IMR-90 (cell line): ENCODE measurements around the gene SOWAHB. TPM values are rescaled to one million over a fixed set of nuclear protein-coding genes. Genes with fewer than 3 reads are reported as not detected.

Source experiments
- ATAC-seq: fragments of 200-7000 bp; cut with Tn5 transposase; 2 replicates; pipeline ENCODE4 v1.9.1; 2020; ENCODE audit warnings: low read depth, mild to moderate bottlenecking, moderate library complexity
- BruUV-seq: library from RNA; stranded (reverse); fragments of 400-500 nt; replicated peaks from 2 replicates; lab custom pipeline; 2021; lab: Mats Ljungman, UMichigan
- CTCF ChIA-PET: fragments of 300-600 bp; formaldehyde crosslinking; extraction: SDS; loops from one replicate; lab custom pipeline; 2021; ENCODE audit warnings: antibody characterized with exemption; lab: Yijun Ruan, JAX
- POLR2A ChIA-PET: fragments of 300-600 bp; sonication (Branson Sonifier 250); formaldehyde crosslinking; loops from one replicate; lab custom pipeline; 2022; ENCODE audit warnings: antibody characterized with exemption; ENCODE audit not compliant: unreplicated experiment; lab: Charles Lee
- DNase-seq: peaks from one replicate; pipeline ENCODE4 v3.0.0; 2013
- H2AFZ ChIP-seq: replicated peaks from 2 replicates; pipeline ENCODE3; 2013; ENCODE audit warnings: low read length, mild to moderate bottlenecking; ENCODE audit not compliant: poor library complexity
- H2AK5ac ChIP-seq: 2 replicates; pipeline ENCODE4 v1.6.1; 2013; ENCODE audit warnings: low read depth, low read length, inconsistent platforms
- H2AK9ac ChIP-seq: replicated peaks from 2 replicates; pipeline ENCODE3; 2013; ENCODE audit warnings: mild to moderate bottlenecking, low read depth, low read length, moderate library complexity; ENCODE audit not compliant: poor library complexity
- H2BK120ac ChIP-seq: 2 replicates; pipeline ENCODE4 v1.6.1; 2013; ENCODE audit warnings: low read depth, low read length, inconsistent platforms
- H2BK15ac ChIP-seq: 3 replicates; pipeline ENCODE4 v1.6.1; 2013; ENCODE audit warnings: low read depth, low read length, inconsistent platforms
- H2BK20ac ChIP-seq: 2 replicates; pipeline ENCODE4 v1.6.1; 2013; ENCODE audit warnings: low read depth, mild to moderate bottlenecking, inconsistent platforms, low read length, moderate library complexity
- H2BK5ac ChIP-seq: 2 replicates; pipeline ENCODE4 v1.6.1; 2013; ENCODE audit warnings: mild to moderate bottlenecking, low read depth, low read length, inconsistent platforms; ENCODE audit not compliant: poor library complexity, severe bottlenecking
- H3K14ac ChIP-seq: replicated peaks from 2 replicates; pipeline ENCODE4 v1.6.1; 2013; ENCODE audit warnings: low read depth, low read length, inconsistent platforms
- H3K18ac ChIP-seq: 2 replicates; pipeline ENCODE4 v1.6.1; 2013; ENCODE audit warnings: low read depth, low read length, control low read depth
- H3K23ac ChIP-seq: 2 replicates; pipeline ENCODE4 v1.6.1; 2013; ENCODE audit warnings: low read depth, low read length, inconsistent platforms
- H3K27ac ChIP-seq: 2 replicates; pipeline ENCODE4 v1.5.1; 2013; ENCODE audit warnings: mild to moderate bottlenecking, control low read depth, low read length; ENCODE audit not compliant: insufficient read depth
- H3K27me3 ChIP-seq: 2 replicates; pipeline ENCODE4 v1.6.1; 2013; ENCODE audit warnings: low read length; ENCODE audit not compliant: control insufficient read depth, insufficient read depth
- H3K36me3 ChIP-seq: 2 replicates; pipeline ENCODE4 v1.6.1; 2013; ENCODE audit warnings: low read length, mixed read lengths; ENCODE audit not compliant: control insufficient read depth, insufficient read depth
- H3K4ac ChIP-seq: 2 replicates; pipeline ENCODE4 v1.6.1; 2013; ENCODE audit warnings: low read depth, low read length, inconsistent platforms
- H3K4me1 ChIP-seq: 2 replicates; pipeline ENCODE4 v1.6.1; 2013; ENCODE audit warnings: low read length, mixed read lengths; ENCODE audit not compliant: control insufficient read depth, insufficient read depth
- H3K4me2 ChIP-seq: 2 replicates; pipeline ENCODE4 v1.6.1; 2013; ENCODE audit warnings: low read depth, mild to moderate bottlenecking, control low read depth, low read length, moderate library complexity
- H3K4me3 ChIP-seq: 2 replicates; pipeline ENCODE4 v1.5.1; 2013; ENCODE audit warnings: low read depth, mild to moderate bottlenecking, control low read depth, low read length, moderate library complexity; ENCODE audit not compliant: insufficient read depth
- H3K56ac ChIP-seq: 2 replicates; pipeline ENCODE4 v1.6.1; 2013; ENCODE audit warnings: low read length, inconsistent platforms; ENCODE audit not compliant: insufficient read depth; ENCODE audit errors: extremely low read depth
- H3K79me1 ChIP-seq, 2 experiments: 2 replicates each; pipeline ENCODE4 v1.6.1; 2013; ENCODE audit warnings: low read length in 2 of 2, inconsistent platforms in 1 of 2, low read depth in 1 of 2
- H3K9ac ChIP-seq: 2 replicates; pipeline ENCODE4 v1.6.1; 2013; ENCODE audit warnings: low read depth, low read length, control low read depth
- H3K9me1 ChIP-seq: 2 replicates; pipeline ENCODE4 v1.6.1; 2013; ENCODE audit warnings: low read length, inconsistent platforms; ENCODE audit not compliant: insufficient read depth
- H3K9me3 ChIP-seq: 2 replicates; pipeline ENCODE4 v1.6.1; 2013; ENCODE audit warnings: low read length; ENCODE audit not compliant: control insufficient read depth, insufficient read depth
- H4K20me1 ChIP-seq: 2 replicates; pipeline ENCODE4 v1.6.1; 2013; ENCODE audit warnings: low read length, inconsistent platforms; ENCODE audit not compliant: insufficient read depth
- H4K5ac ChIP-seq: 2 replicates; pipeline ENCODE4 v1.6.1; 2013; ENCODE audit warnings: mild to moderate bottlenecking, low read depth, low read length, control low read depth
- H4K8ac ChIP-seq, 2 experiments: 2 replicates each; pipeline ENCODE4 v1.6.1; 2013; ENCODE audit warnings: low read depth in 2 of 2, low read length in 2 of 2, control low read depth in 1 of 2, inconsistent platforms in 1 of 2
- H4K91ac ChIP-seq: 2 replicates; pipeline ENCODE4 v1.6.1; 2013; ENCODE audit warnings: low read depth, low read length, inconsistent platforms; ENCODE audit not compliant: insufficient read depth
- BHLHE40 ChIP-seq: fragments of 150-350 bp; IDR thresholded peaks from 2 replicates; pipeline ENCODE4 v1.6.1; 2016; ENCODE audit warnings: mild to moderate bottlenecking, low read depth, low read length
- CTCF ChIP-seq: conservative IDR thresholded peaks from 2 replicates; pipeline ENCODE4 v1.5.1; 2012; ENCODE audit warnings: mild to moderate bottlenecking, low read depth, low read length, improper control_type of control experiment
- ELK1 ChIP-seq: fragments of 150-350 bp; IDR thresholded peaks from 2 replicates; pipeline ENCODE4 v1.6.1; 2016; ENCODE audit warnings: low read depth, mild to moderate bottlenecking, low read length, moderate library complexity, borderline replicate concordance
- FOS ChIP-seq: fragments of 150-350 bp; IDR thresholded peaks from 2 replicates; pipeline ENCODE4 v1.6.1; 2016; ENCODE audit warnings: low read depth, low read length
- MAFK ChIP-seq: IDR thresholded peaks from 2 replicates; pipeline ENCODE4 v1.6.1; 2012; ENCODE audit warnings: low read depth, low read length, improper control_type of control experiment
- MAZ ChIP-seq: IDR thresholded peaks from 2 replicates; pipeline ENCODE4 v1.6.1; 2012; ENCODE audit warnings: low read depth, mild to moderate bottlenecking, low read length, improper control_type of control experiment, moderate library complexity, borderline replicate concordance
- MXI1 ChIP-seq: IDR thresholded peaks from 2 replicates; pipeline ENCODE4 v1.6.1; 2012; ENCODE audit warnings: low read depth, mild to moderate bottlenecking, low read length, moderate library complexity, borderline replicate concordance
- RCOR1 ChIP-seq: IDR thresholded peaks from 2 replicates; pipeline ENCODE4 v1.6.1; 2012; ENCODE audit warnings: mild to moderate bottlenecking, low read length, improper control_type of control experiment; ENCODE audit not compliant: insufficient replicate concordance
- RFX5 ChIP-seq: IDR thresholded peaks from 2 replicates; pipeline ENCODE4 v1.8.0; 2012; ENCODE audit warnings: low read depth, mild to moderate bottlenecking, low read length, moderate library complexity
- SMC3 ChIP-seq: fragments of 150-350 bp; IDR thresholded peaks from 2 replicates; pipeline ENCODE4 v1.6.1; 2016; ENCODE audit warnings: low read depth, mild to moderate bottlenecking, antibody characterized with exemption, low read length, moderate library complexity
- USF2 ChIP-seq: fragments of 150-350 bp; IDR thresholded peaks from 2 replicates; pipeline ENCODE4 v1.6.1; 2017; ENCODE audit warnings: mild to moderate bottlenecking, antibody characterized with exemption, low read length, low read depth
- WGBS, 2 experiments: methylation state at CpG; one replicate each; pipeline versions ENCODE4 v1.1.5 to v1.1.7; 2013; ENCODE audit warnings: missing lambda C conversion rate in 2 of 2; ENCODE audit not compliant: insufficient read length in 1 of 2; ENCODE audit errors: extremely low coverage in 2 of 2; 5-methylcytosine and 5-hydroxymethylcytosine counted together
- dilution Hi-C: fragments of 300-500 bp; cut with HindIII; formaldehyde crosslinking; loops from one replicate; pipeline ENCODE4 v1.14.3; 2018; ENCODE audit warnings: low sequenced_read_pairs; ENCODE audit not compliant: unreplicated experiment
- in situ Hi-C: fragments of 300-500 bp; cut with MboI; formaldehyde crosslinking; loops from 3 replicates; pipeline ENCODE4 v1.14.3; 2019; ENCODE audit warnings: low sequenced_read_pairs, inconsistent platforms, mixed read lengths
- intact Hi-C: fragments of 100-400 bp; cut with micrococcal nuclease; formaldehyde crosslinking; loops from 2 replicates; pipeline ENCODE4 v1.10.0; 2022
- polyA plus RNA-seq, 3 experiments: library from polyadenylated mRNA; depleted of rRNA; stranded (reverse); fragments of >200 nt; gene quantifications; 2 replicates each; pipeline ENCODE4 v1.2.3, GENCODE V29; 2012; ENCODE audit warnings: low replicate concordance in 1 of 3
- total RNA-seq: library from RNA; depleted of rRNA; stranded (reverse); fragments of >200 nt; gene quantifications from 2 replicates; pipeline ENCODE4 v1.2.3, GENCODE V29; 2012

Gene SOWAHB
- total and polyA plus RNA-seq, 2 of the 4 experiments (the other 2 are of a cell fraction), result not detected

- Histone ChIP-seq H3K27ac (no peak overlapping the region), H4K20me1 (no peaks in the 10 kb centered on the region), H2AFZ (no peak overlapping the region), H4K8ac (no peak overlapping the region), H4K91ac (no peak overlapping the region), H3K4me2 (no peak overlapping the region), H2BK5ac (no peak overlapping the region), H4K5ac (no peak overlapping the region; the same call in 1 of the 2 replicates), H3K9ac (no peak overlapping the region), H3K9me3 (no peaks in the 10 kb centered on the region), H3K36me3 (no peaks in the 10 kb centered on the region), H3K4me3 (no peak overlapping the region), H3K23ac (no peak overlapping the region), H2BK120ac (no peak overlapping the region), H3K18ac (no peak overlapping the region), H2BK20ac (no peak overlapping the region), H3K14ac (no peak overlapping the region), H2AK5ac (no peak overlapping the region), H3K4ac (no peak overlapping the region), H2BK15ac (no peak overlapping the region), H3K79me1 (no peaks in the 10 kb centered on the region), H3K4me1 (no peaks in the 10 kb centered on the region), H3K56ac (no peak overlapping the region), H3K27me3 (no peaks in the 10 kb centered on the region), H2AK9ac (no peak overlapping the region), H3K9me1 (no peaks in the 10 kb centered on the region)
- in situ Hi-C loops (no loop called here), intact Hi-C loops (no loop called here), dilution Hi-C loops (no loop called here)
- ChIA-PET CTCF (no interaction called here), POLR2A (interaction anchor here (0.6 kb wide), 1 partner anchor 13 kb away, joined by 7 read pairs; no protein-coding TSS in a partner anchor)
- no peak for ATAC-seq
- no peak for DNase-seq
- 59% methylated on average over 4 of the region's 16 CpGs; no CpG with 5 or more reads in 1 of the 2 experiments for WGBS, 2 experiments
- TF ChIP-seq RFX5 (no peak), FOS (no peak), BHLHE40 (no peak), SMC3 (no peak), CTCF (no peak), RCOR1 (no peak), MAZ (no peak), USF2 (no peak), MAFK (no peak), MXI1 (no peak), ELK1 (no peak)
- no TSS peak for BruUV-seq
These were observed 29.9 kb downstream of the SOWAHB start for GRCh38 chr4:76867880-76868655.
